Stimulated activated CD4-positive, alpha-beta T cell treated with anti-CD3 and anti-CD28 coated beads, Interleukin-12 subunit alpha, Interleukin-12 subunit beta, amount 100 ng/mL, for 4 hours (primary cell): ENCODE results near the gene NBPF11.
A peak's percentile ranks its signal among the peaks of the same experiment; 100 is the strongest.
"Not testable (repeated sequence)": the region's sequence is repeated elsewhere in the genome, so short reads cannot be mapped to it uniquely, and the experiment has no call there.

Experiments
- DNase-seq: peaks from one replicate; pipeline ENCODE4 v3.0.0-alpha.2; 2020

Gene NBPF11

GRCh38 chr1:148151911-148152656 is at the start of gene NBPF11:
Gene NBPF11, minus strand, starts transcription at chr1:148152281. Its CDS starts 25,278 bp downstream, at chr1:148127003.
- DNase-seq: peak; percentile 77

DNA sequence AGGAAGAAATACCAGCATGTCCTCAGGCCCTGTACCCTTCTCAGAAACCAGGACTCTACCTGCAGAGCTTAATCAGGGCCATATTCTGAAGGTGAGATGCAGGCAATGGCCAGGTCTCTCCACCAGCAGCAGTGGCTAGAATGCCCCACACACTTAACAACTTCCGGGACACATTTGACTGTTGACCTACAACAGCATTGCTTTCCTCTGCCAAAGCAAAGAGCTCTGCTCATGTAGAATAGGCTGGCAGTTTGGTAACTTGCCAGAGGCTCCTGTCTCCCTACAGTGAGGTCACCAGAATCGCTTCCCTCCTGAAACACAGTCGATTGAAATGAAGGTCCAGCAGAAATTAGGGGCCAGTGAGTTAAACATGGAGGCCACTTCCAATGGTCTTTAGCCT is 45.3 kb upstream of the NBPF11 start:
- DNase-seq: not testable (repeated sequence)

DNA sequence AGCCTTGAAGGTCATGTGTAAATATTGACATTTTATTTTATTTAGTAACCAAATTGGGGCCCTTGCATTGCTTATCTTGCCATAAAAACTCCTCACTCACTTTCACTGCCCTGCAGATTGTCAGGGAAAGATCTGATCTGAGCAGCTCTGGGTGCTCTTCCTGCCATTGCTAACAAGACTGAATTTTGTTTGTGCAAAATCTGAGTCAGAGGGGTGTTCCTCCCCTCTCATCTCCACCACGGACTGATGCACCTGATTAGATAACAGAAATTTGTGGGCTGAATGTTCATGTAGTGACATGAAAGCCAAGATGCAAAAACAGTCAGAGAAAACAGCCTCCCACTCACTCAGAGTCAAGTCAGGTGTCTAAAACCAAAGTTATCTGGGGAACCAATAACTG is 44.9 kb upstream of the NBPF11 start:
- DNase-seq: not testable (repeated sequence)

DNA sequence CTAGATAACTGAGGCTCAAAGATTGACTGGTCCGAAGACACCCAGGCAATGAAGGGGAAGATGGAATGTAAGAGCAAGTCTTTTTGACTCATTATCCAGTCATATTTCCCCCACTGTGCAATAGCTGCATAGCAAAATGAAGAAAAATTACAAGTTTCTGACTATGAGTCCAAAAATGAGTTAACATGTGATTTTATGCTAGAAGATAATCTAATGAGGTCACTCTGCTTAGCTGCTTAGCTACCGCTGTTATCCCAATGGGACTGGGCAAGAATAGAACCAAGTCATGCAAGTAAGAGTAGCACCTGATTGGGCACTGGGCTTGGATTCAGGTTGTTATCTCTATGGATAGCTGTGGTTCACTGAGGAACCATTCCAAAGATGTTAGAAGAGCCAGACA is 43.0 kb upstream of the NBPF11 start:
- not testable (repeated sequence) for DNase-seq

DNA sequence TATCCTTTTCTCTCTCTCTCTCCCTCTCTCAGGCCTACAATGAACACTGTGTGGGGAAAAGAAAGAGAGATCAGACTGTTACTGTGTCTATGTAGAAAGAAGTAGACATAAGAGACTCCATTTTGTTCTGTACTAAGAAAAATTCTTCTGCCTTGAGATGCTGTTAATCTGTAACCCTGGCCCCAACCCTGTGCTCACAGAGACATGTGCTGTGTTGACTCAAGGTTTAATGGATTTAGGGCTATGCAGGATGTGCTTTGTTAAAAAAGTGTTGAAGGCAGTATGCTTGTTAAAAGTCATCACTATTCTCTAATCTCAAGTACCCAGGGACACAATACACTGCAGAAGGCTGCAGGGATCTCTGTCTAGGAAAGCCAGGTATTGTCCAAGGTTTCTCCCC is 36.7 kb upstream of the NBPF11 start:
- not testable (repeated sequence) for DNase-seq

DNA sequence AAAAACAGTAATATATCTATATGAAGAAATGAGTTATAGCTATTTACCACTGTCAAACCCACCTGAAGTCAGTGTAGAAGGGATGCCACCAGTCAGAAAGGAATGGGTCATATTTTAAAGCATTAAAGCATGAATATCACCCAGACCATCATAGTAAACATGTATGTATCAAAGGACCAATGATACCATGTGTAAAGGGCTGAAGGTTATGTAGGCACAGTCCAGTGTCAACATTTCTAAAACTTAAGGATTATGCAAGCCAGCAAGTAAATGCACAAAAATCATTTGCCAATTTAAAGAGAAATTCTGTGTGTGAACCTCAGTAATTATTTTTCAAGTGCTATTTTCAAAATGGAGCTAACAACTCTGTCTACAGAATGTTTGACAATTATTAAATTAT is 26.6 kb upstream of the NBPF11 start:
- DNase-seq: not testable (repeated sequence)

DNA sequence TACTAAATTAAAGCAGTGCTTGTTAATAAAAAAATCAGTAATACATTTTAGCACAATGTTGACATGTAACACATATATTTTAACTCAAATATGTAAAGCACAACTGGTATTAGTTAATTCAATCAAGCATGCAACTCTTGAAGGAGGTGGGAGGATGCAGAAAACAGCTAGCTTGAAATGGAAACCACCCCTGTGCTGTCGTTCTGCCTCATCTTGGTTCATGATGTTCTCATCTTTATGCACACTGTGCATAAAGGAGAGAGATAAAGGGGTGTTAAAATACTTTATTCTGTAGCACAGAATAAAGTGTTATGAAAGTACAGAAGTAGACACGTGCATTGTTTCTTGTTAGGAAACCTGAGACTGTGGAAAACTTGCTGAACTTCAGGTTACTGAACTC is 23.3 kb upstream of the NBPF11 start:
- DNase-seq: not testable (repeated sequence)

DNA sequence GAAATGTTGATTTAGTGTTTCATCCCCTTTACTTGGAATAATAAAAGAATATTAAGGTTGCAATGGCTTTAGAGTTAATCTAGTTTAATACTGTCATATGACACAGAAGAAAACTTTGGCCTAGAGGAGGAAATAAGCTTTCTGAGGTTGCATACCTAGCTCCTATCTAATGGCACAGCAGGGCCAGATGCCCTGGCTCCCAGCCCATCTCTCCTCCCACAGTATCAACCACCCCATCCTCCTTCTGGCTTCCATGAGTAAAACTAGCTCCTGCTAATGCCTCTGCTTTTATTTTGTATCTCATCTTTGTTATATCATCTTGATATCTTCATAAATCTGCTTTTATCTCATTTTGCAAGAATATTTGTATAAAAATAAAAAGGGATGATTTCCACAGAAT is 19.9 kb upstream of the NBPF11 start:
- DNase-seq: not testable (repeated sequence)

- no peak for DNase-seq
These were observed 14.7 kb upstream of the NBPF11 start for GRCh38 chr1:148166558-148167492.

DNA sequence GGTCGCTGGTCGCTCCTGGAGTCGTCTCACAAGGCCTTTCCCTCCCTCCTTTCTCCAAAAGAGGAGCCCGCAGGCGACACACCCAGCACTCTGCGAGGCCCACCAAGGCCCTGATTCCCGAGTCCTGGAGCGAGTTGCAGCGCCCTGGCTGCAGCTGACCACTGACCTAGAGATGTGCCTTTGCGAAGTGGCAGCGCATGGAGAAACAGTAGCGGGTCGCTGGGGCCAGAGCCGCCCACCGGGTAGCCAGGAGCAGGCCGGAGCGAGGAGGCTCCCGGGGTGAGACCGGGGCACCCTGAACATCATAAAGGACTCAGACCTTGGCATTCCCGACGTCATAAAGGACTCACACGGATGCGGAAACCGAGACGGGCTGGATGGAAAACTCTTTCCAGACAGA is 10.3 kb upstream of the NBPF11 start:
- DNase-seq: no peak

- DNase-seq: no peak
These were observed 9.2 kb upstream of the NBPF11 start for GRCh38 chr1:148161053-148161901.

- DNase-seq: no peak
These were observed 8.4 kb upstream of the NBPF11 start for GRCh38 chr1:148160343-148161052.

- DNase-seq: no peak
These were observed 7.9 kb upstream of the NBPF11 start for GRCh38 chr1:148160048-148160342.

DNA sequence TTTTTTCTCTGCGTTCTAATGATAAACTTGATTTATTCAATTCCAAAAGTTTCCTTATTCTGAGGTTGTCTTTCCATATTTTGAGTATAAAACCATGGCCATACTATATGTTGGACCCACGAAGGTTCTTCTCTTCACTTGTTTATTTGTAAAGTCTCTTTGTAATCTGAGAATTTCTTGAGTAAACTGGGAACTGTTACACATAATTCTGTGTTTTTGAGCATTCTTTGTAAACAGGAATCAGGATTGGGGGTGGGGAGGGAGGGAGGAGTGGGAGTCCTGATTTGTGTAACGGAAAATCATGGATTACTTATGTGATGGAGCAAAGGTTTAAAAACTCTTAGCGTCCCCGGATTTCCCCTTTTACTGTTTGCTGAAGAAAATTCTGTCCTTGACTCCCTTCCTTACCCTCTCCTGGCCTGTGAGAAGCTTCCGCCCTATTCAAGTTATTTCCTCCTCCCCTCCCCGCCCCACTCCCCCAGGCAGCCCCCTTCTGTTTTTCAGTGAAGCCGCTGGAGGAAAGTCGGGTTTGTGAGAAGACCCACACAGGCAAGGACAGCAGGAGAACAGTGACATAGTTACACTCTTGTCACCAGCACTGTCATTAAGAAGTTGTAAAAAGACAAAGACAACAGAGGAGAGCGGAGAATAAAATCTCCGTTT is 6.4 kb upstream of the NBPF11 start:
- DNase-seq: no peak

DNA sequence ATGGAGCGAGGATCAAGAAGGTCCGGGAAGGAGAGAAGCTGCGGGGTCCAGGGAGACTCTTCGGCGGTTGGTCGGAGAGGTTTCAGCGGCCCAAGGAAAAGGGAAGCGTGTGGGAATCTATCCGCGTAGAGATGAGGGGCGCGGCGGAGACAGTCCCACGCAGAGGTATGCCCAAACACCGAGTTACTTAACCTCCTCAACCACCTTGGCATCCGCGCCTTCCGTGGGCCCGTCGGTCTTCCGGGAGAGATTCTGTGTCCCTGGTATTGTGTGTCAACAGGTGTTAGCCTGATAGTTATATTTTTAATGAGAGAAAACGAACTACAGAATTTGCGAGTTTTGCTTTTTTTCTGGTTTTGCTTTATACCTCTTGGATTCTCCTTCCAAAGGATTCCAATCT is 5.7 kb upstream of the NBPF11 start:
- not testable (repeated sequence) for DNase-seq

DNA sequence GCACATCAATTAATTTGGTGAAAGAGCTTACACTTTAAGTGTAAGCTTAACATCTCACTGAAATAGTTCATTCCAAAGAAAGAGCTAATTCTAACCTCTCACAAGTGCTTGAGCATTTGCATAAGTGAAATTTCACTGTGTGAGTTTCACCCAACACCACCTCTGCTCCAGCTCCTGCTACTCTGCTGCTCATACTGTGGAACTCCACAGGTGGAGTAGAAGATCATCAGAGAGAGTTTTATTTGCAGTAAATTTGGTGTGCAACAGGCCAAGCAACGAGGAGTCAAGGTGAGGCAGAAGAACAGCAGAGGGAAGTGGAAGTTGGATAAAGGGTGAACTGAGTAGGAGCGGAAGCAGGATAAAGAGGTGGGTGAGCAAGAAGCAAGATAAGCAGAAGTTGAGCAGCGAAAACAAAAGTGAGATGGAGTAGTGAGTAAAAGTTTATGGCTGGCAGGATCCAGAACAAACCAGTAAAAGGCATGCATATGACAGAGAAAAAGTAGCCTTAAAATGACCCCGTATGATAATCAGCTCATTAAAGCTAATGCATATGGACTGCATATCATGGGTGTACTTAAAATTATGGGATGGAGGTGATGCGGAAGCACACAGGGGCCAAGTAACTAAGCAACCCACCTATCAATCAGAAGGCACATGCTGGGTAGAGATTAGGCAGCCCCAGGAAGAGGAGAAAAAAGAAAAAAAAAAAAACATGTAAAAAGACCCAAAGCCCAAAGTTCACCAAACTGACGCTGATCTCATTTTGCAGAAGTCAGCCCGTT is 3.6 kb upstream of the NBPF11 start:
- not testable (repeated sequence) for DNase-seq

- DNase-seq: not testable (repeated sequence)
These were observed 714 bp upstream of the NBPF11 start for GRCh38 chr1:148152795-148153194.

DNA sequence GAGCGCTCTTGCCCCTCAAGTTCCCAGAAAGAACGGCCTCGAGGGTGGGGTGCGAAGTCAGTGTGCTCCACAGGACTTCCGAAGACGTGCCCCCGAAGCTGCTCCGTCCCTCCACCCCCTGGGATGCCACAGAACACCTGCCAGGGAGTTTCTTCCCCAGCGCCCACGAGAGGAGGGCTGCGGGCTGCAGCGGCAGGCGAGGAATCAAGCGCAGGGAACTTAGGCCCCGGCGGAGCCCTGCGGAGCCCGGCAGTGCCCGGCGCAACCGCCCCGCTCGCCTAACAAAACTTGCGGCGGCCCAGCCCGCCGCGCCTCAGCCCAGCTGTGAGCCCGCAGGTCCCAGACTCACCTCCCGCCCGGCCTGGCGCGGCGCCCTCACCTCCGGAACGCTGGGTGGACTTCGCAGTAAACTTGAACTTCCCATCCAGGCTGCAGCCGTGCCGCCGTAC is 686 bp downstream of the NBPF11 start:
- peak; percentile 8 for DNase-seq

DNA sequence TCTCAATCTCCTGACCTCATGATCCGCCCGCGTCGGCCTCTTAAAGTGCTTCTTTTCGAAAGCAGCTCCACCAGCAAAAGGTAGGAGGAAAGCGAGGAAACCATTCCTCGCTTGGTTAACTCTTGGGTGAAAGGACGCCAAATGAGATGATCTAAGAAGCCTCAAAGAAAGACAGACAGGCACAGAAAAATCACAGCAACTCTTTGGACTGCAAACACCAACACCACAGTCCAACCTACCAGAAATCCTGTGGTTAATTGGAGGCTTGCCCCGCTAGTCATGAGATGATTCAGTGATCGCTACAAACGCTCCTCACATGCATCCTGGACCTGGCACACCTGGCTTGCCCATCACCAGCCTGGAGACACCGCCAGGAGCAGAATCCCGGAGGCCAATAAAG is 1.1 kb downstream of the NBPF11 start:
- DNase-seq: not testable (repeated sequence)

DNA sequence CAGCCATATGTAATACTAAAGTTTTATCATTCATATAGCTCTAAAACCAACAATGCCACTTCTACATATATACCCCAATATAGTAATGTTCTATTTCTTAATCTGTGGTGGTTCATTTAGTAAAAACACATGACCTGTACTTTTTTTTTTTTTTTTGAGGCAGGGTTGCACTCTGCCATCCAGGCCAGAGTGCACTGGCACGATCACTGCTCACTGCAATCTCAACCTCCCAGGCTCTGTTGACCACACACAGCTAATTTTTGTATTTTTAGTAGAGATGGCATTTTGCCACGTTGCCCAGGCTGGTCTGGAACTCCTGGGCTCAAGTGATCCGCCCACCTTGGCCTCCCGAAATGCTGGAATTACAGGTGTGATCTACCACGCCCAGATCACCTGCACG is 2.1 kb downstream of the NBPF11 start:
- DNase-seq: not testable (repeated sequence)
